T-cell (primary cell): Measurements from ENCODE around the gene VWF. TPM values are rescaled to one million over a fixed set of nuclear protein-coding genes. Genes with fewer than 3 reads are reported as not detected.

Experiments
- ATAC-seq, 4 experiments: fragments of 200-7000 bp in 3 of 4; fragments of 150-1000 bp in 1 of 4; cut with Tn5 transposase; replicated peaks in 1 of 4; 1 replicate in 3 of 4; 2 replicates in 1 of 4; pipeline ENCODE4 v1.10.0; 2021; ENCODE audit warnings: moderate library complexity in 3 of 4, mild to moderate bottlenecking in 2 of 4, moderate number of reproducible peaks in 1 of 4
- CTCF ChIA-PET, 2 donors: fragments of 300-600 bp; sonication (Branson Sonifier 250); formaldehyde crosslinking; loops; one replicate each; lab custom pipeline; 2022; ENCODE audit warnings: antibody characterized with exemption in 2 of 2; lab: Charles Lee
- POLR2A ChIA-PET, 2 donors: fragments of 300-600 bp; sonication (Branson Sonifier 250); formaldehyde crosslinking; loops; one replicate each; lab custom pipeline; 2022; ENCODE audit warnings: antibody characterized with exemption in 2 of 2; lab: Charles Lee
- DNase-seq, 35 experiments: peaks; one replicate each; pipeline versions ENCODE4 v3.0.0 to v3.0.0-alpha.2; 2013 to 2023
- H3K27ac ChIP-seq: one replicate; pipeline ENCODE4 v1.5.1; 2013; ENCODE audit warnings: low read length
- H3K27me3 ChIP-seq, 2 experiments: replicated peaks in 1 of 2; 1 replicate in 1 of 2; 2 replicates in 1 of 2; pipeline versions ENCODE4 v1.6.1 to v1.7.0; 2013; ENCODE audit warnings: low read length in 1 of 2, mixed read lengths in 1 of 2; ENCODE audit not compliant: control insufficient read depth in 2 of 2, insufficient read depth in 2 of 2; ENCODE audit errors: extremely low read depth in 1 of 2
- H3K36me3 ChIP-seq, 2 donors: 1 replicate in 1 of 2; 2 replicates in 1 of 2; pipeline versions ENCODE4 v1.6.1 to v1.7.0; 2013; ENCODE audit warnings: low read length in 1 of 2; ENCODE audit not compliant: control insufficient read depth in 2 of 2, insufficient read depth in 1 of 2; ENCODE audit errors: extremely low read depth in 1 of 2
- H3K4me1 ChIP-seq, 2 experiments: 1 replicate in 1 of 2; 2 replicates in 1 of 2; pipeline versions ENCODE4 v1.6.1 to v1.7.0; 2013; ENCODE audit warnings: low read length in 2 of 2, mixed read lengths in 1 of 2; ENCODE audit not compliant: insufficient read depth in 2 of 2, control insufficient read depth in 1 of 2; ENCODE audit errors: extremely low read depth in 1 of 2
- H3K4me3 ChIP-seq, 2 donors: 1 replicate in 1 of 2; 2 replicates in 1 of 2; pipeline versions ENCODE4 v1.5.1 to v1.7.0; 2013; ENCODE audit warnings: mild to moderate bottlenecking in 2 of 2, low read length in 1 of 2, moderate library complexity in 1 of 2; ENCODE audit not compliant: control insufficient read depth in 1 of 2; ENCODE audit errors: extremely low read depth in 1 of 2
- H3K9me3 ChIP-seq: 2 replicates; pipeline ENCODE4 v1.7.0; 2013
- H3K27ac Mint-ChIP-seq, 2 donors: one replicate each; pipeline ENCODE4 v1.8.0; 2020 to 2021; ENCODE audit warnings: mild to moderate bottlenecking in 2 of 2, mixed read lengths in 2 of 2
- H3K27me3 Mint-ChIP-seq, 2 donors: one replicate each; pipeline ENCODE4 v1.8.0; 2021 to 2022; ENCODE audit warnings: mixed read lengths in 2 of 2
- H3K36me3 Mint-ChIP-seq: one replicate; pipeline ENCODE4 v1.8.0; 2021; ENCODE audit warnings: mixed read lengths
- H3K4me1 Mint-ChIP-seq, 3 donors: one replicate each; pipeline ENCODE4 v1.8.0; 2020 to 2022; ENCODE audit warnings: mixed read lengths in 3 of 3, mild to moderate bottlenecking in 1 of 3
- H3K4me3 Mint-ChIP-seq, 3 donors: one replicate each; pipeline ENCODE4 v1.8.0; 2020 to 2022; ENCODE audit warnings: mild to moderate bottlenecking in 3 of 3, mixed read lengths in 3 of 3, moderate library complexity in 3 of 3
- H3K9me3 Mint-ChIP-seq, 3 donors: one replicate each; pipeline ENCODE4 v1.8.0; 2020 to 2022; ENCODE audit warnings: mixed read lengths in 3 of 3
- WGBS: methylation state at CpG from one replicate; pipeline ENCODE4 v1.1.5; 2013; ENCODE audit warnings: missing lambda C conversion rate; ENCODE audit not compliant: insufficient coverage; 5-methylcytosine and 5-hydroxymethylcytosine counted together
- total RNA-seq, 35 experiments: library from RNA in 6 of 35; stranded (reverse) in 6 of 35; fragments of 120-200 nt in 1 of 35; gene quantifications; one replicate each; pipeline versions ENCODE4 v1.2.1 to v1.2.4 and lab custom pipeline; 2013 to 2026

Gene VWF
- total RNA-seq, 5 donors from 2014 or later (not counting 1 experiment from before 2014, with no cell fraction given), result 0.13 to 0.90 (median 0.74) TPM; not detected in 1

DNA sequence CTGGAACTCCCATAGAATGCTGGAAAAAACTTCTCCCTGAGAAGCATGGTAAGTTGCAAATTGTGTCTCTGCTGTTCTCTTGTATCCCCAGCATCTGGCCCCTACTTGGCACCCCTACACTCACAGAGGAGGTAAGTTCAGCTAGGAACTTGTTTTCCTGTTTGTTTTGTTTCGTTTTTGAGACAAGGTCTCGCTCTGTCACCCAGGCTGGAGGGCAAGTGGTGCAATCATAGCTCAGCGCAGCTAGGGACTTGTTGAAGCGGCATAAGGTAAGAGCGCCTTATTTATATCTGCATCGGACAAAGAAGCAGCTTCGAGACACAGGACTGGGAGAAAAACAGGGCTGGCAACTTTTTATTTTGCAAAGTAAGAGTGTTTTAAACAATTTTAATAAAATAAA lies 161.0 kb downstream of the VWF start:
- ATAC-seq (no peak), DNase-seq (no peak)
- no peaks in the 10 kb centered on the region for H3K4me1 Mint-ChIP-seq
- ChIA-PET CTCF (interaction anchor here in 1 of 2 donors (0.6 to 1.2 kb wide), 2 partner anchors 9 to 75 kb away, joined by 3 read pairs; no protein-coding TSS in a partner anchor), POLR2A (no interaction called here)
- Histone ChIP-seq H3K9me3 (no peaks in the 10 kb centered on the region), H3K4me1 (no peaks in the 10 kb centered on the region), H3K36me3 (no peaks in the 10 kb centered on the region), H3K4me3 (no peak overlapping the region), H3K27me3 (peaks cover 0 to 27% of the 10 kb centered on the region in 2 experiments), H3K27ac (no peak overlapping the region)
- no peaks in the 10 kb centered on the region for H3K36me3 Mint-ChIP-seq
- no peaks in the 10 kb centered on the region for H3K9me3 Mint-ChIP-seq
- H3K4me3 Mint-ChIP-seq, result no peak overlapping the region
- no peak overlapping the region for H3K27ac Mint-ChIP-seq
- WGBS, result 80% methylated on average over 4 of the region's 7 CpGs
- peaks cover 16% of the 10 kb centered on the region in 2 donors for H3K27me3 Mint-ChIP-seq

DNA sequence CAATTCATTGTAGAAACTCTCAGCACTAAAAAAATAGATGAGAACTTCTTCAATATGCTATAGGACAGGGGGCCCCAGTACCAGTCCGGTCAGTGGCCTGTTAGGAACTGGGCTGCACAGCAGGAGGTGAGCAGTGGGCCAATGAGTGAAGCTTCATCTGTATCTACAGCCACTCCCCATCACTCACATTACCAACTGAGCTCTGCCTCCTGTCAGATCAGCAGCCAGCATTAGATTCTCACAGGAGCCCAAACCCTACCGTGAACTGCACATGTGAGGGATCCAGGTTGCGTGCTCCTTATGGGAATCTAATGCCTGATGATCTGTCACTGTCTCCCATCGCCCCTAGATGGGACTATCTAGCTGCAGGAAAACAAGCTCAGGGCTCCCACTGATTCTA lies 163.7 kb downstream of the VWF start:
- WGBS, result 86% methylated on average over 1 of the region's 4 CpGs
- H3K4me1 Mint-ChIP-seq, result no peaks in the 10 kb centered on the region

DNA sequence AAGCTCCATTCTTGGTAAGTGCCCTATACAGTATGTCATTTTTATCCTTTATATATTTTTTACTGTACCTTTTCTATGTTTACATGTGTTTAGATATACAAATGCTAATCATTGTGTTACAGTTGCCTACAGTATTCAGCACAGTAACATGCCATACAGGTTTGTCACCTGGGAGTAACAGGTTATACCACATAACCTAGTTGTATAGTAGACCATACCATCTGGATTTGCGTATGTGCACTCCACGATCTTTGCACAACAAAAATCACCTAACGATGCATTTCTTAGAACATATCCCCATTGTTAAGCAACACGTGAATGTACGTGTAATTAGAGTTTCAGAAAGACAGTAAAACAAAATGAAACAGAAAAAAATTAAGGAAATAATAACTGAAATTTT lies 167.5 kb downstream of the VWF start:
- Histone ChIP-seq H3K4me1 (no peaks in the 10 kb centered on the region), H3K36me3 (no peaks in the 10 kb centered on the region), H3K27ac (no peak overlapping the region), H3K27me3 (peaks cover 0 to 6% of the 10 kb centered on the region in 2 experiments), H3K4me3 (no peak overlapping the region), H3K9me3 (no peaks in the 10 kb centered on the region)
- CTCF ChIA-PET, result no interaction called here
- no peaks in the 10 kb centered on the region for H3K4me1 Mint-ChIP-seq
- ATAC-seq, result no peak
- POLR2A ChIA-PET, result no interaction called here
- no peak for DNase-seq
- no peaks in the 10 kb centered on the region for H3K36me3 Mint-ChIP-seq
- peaks cover 21 to 38% of the 10 kb centered on the region in 2 donors for H3K27me3 Mint-ChIP-seq
- no peak overlapping the region for H3K4me3 Mint-ChIP-seq
- H3K27ac Mint-ChIP-seq, result no peak overlapping the region
- WGBS, result no CpG with 5 or more reads among the region's 5 CpGs
- peaks cover 0 to 4% (median 0%) of the 10 kb centered on the region in 3 donors for H3K9me3 Mint-ChIP-seq

More for the DNA sequence above, 163.7 kb downstream of the VWF start:
- H3K27ac Mint-ChIP-seq, result no peak overlapping the region
- ATAC-seq (no peak), DNase-seq (no peak)
- H3K9me3 ChIP-seq, result no peaks in the 10 kb centered on the region
- H3K27me3 ChIP-seq, result peaks cover 0 to 19% of the 10 kb centered on the region in 2 experiments
- H3K36me3 ChIP-seq, result no peaks in the 10 kb centered on the region
- POLR2A ChIA-PET, result no interaction called here
- H3K27me3 Mint-ChIP-seq, result peaks cover 20 to 22% of the 10 kb centered on the region in 2 donors
- H3K36me3 Mint-ChIP-seq, result no peaks in the 10 kb centered on the region
- H3K4me3 ChIP-seq, result no peak overlapping the region
- peaks cover 0 to 4% (median 0%) of the 10 kb centered on the region in 3 donors for H3K9me3 Mint-ChIP-seq
- no peak overlapping the region for H3K4me3 Mint-ChIP-seq
- CTCF ChIA-PET, result interaction anchor here in 1 of 2 donors (0.6 kb wide), 1 partner anchor 28 kb away, joined by 3 read pairs; no protein-coding TSS in a partner anchor
- no peak overlapping the region for H3K27ac ChIP-seq
- no peaks in the 10 kb centered on the region for H3K4me1 ChIP-seq

DNA sequence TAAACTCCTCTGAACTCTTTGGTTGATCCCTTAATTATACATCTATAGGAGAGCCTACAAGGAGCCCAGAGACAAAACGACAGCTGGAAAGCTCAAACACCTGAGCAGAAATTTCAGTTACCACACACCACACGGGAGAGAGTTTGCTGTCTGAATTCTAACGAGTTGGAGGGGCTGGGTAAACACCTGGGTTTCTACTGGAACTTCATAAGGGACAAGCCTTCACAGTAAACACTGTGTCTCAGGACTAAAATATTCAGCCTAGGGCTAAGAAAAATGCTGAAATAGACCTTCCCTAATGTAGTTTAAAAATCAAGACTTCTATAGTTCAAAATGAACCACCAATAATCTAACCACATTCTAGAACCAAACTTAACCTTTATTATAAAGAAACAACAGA lies 169.8 kb downstream of the VWF start:
- no peak for ATAC-seq
- Mint-ChIP-seq H3K27ac (no peak overlapping the region), H3K9me3 (peaks cover 0 to 4% (median 0%) of the 10 kb centered on the region in 3 donors), H3K4me3 (no peak overlapping the region), H3K27me3 (peaks cover 33 to 56% of the 10 kb centered on the region in 2 donors), H3K4me1 (no peaks in the 10 kb centered on the region), H3K36me3 (no peaks in the 10 kb centered on the region)
- CTCF ChIA-PET, result interaction anchor here in 1 of 2 donors (1.6 kb wide), 1 partner anchor 9 kb away, joined by 3 read pairs; no protein-coding TSS in a partner anchor
- Histone ChIP-seq H3K4me3 (no peak overlapping the region), H3K36me3 (no peaks in the 10 kb centered on the region), H3K9me3 (no peaks in the 10 kb centered on the region), H3K27me3 (peaks cover 0 to 8% of the 10 kb centered on the region in 2 experiments), H3K4me1 (no peaks in the 10 kb centered on the region), H3K27ac (no peak overlapping the region)
- no peak for DNase-seq
- no CpG with 5 or more reads among the region's 3 CpGs for WGBS
- POLR2A ChIA-PET, result no interaction called here

DNA sequence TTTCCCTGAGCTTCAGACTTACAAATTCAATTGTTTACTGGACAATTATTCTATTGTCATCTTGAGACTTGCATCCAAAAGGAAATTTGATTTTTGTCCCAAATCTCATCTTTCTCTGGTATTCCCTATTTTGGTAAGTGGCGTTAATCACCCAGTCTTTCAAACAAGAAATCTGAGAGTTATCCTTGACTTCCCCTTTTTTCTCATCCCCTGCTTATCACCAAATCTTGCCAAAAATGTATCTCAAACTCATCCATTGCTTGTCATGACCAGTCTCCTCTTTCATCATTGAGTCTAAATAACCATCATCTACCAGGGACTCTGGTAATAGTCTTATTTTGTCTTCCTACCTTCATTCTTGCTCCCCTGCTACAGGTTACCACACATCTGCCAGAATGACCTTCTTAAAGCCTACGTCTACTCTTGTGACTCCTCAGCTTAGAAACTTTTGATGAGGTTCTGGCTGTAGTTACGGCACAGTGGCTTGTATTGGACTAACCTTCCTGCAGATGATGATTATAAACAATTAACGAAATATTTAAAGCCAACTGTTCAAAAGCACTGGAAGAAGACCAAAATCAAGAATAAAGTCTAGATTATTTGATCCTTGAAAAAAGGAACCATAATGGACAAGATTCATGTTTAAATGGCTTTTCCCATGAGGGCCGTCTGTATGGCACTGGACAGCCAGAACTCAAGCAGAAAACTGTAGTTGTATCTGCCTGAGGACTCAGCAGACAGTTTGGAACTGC lies 170.5 kb downstream of the VWF start:
- no peak overlapping the region for H3K4me3 ChIP-seq

DNA sequence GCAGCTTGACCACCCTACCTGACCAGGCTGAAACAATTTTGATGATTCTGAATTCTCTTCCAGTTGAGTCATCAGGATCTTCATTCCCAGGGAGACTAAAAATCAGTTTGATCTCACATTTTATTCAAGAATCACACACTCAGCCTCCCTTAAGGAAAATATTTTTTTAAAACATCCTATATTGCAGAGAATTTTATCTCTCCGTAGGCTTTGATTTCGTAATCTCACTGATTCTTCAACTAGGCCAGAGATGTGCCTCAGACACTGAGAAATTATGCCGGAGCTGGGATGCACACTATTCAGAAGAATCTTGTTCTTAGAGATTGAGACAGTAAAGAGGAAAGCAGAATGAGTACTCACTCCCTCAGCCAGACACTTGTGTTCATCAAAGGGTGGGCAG lies 172.4 kb downstream of the VWF start:
- Histone ChIP-seq H3K4me3 (no peak overlapping the region), H3K9me3 (no peaks in the 10 kb centered on the region), H3K4me1 (no peaks in the 10 kb centered on the region), H3K36me3 (no peaks in the 10 kb centered on the region), H3K27ac (no peak overlapping the region), H3K27me3 (peaks cover 0 to 14% of the 10 kb centered on the region in 2 experiments)
- Mint-ChIP-seq H3K36me3 (no peaks in the 10 kb centered on the region), H3K9me3 (peaks cover 0 to under 1% (median 0%) of the 10 kb centered on the region in 3 donors), H3K4me1 (no peaks in the 10 kb centered on the region), H3K27me3 (peaks cover 46 to 74% of the 10 kb centered on the region in 2 donors), H3K27ac (no peak overlapping the region), H3K4me3 (no peak overlapping the region)
- no peak for ATAC-seq
- WGBS, result no CpG with 5 or more reads among the region's 3 CpGs
- ChIA-PET CTCF (no interaction called here), POLR2A (no interaction called here)
- no peak for DNase-seq

More for the DNA sequence above, 170.5 kb downstream of the VWF start:
- Mint-ChIP-seq H3K36me3 (no peaks in the 10 kb centered on the region), H3K4me1 (no peaks in the 10 kb centered on the region), H3K27ac (no peak overlapping the region), H3K9me3 (peaks cover 0 to 4% (median 0%) of the 10 kb centered on the region in 3 donors), H3K4me3 (no peak overlapping the region), H3K27me3 (peaks cover 36 to 62% of the 10 kb centered on the region in 2 donors)
- H3K27me3 ChIP-seq, result peaks cover 0 to 12% of the 10 kb centered on the region in 2 experiments
- H3K4me1 ChIP-seq, result no peaks in the 10 kb centered on the region
- ChIA-PET POLR2A (no interaction called here), CTCF (interaction anchor here in 1 of 2 donors (1.6 kb wide), 1 partner anchor 10 kb away, joined by 3 read pairs; no protein-coding TSS in a partner anchor)
- no peaks in the 10 kb centered on the region for H3K36me3 ChIP-seq
- DNase-seq (no peak), ATAC-seq (no peak)
- no peaks in the 10 kb centered on the region for H3K9me3 ChIP-seq
- H3K27ac ChIP-seq, result no peak overlapping the region
- WGBS, result 87% methylated on average over 2 of the region's 5 CpGs
